Adrenal gland (tissue), 5 donors: Measurements from ENCODE around the gene CHL1.

ENCODE experiments used
- POLR2A ChIP-seq, 2 donors: fragments of 450-650 bp; IDR thresholded peaks; one replicate each; pipeline ENCODE4 v1.6.1; 2017; ENCODE audit warnings: antibody characterized with exemption in 2 of 2, mild to moderate bottlenecking in 2 of 2, moderate library complexity in 1 of 2
- TF ChIP-seq, protein P1 (sequence below), 6 experiments: fragments of 450-650 bp in 4 of 6; fragments of 200-600 bp in 2 of 6; sonication (generic) in 1 of 6; IDR thresholded peaks; 1 replicate in 5 of 6; 2 replicates in 1 of 6; pipeline versions ENCODE4 v1.5.1 to v1.8.0; 2016 to 2021; ENCODE audit warnings: antibody characterized with exemption in 6 of 6, mild to moderate bottlenecking in 2 of 6, moderate library complexity in 1 of 6
- donor health status: DM: no; HTN: no; CAD: no.

DNA sequence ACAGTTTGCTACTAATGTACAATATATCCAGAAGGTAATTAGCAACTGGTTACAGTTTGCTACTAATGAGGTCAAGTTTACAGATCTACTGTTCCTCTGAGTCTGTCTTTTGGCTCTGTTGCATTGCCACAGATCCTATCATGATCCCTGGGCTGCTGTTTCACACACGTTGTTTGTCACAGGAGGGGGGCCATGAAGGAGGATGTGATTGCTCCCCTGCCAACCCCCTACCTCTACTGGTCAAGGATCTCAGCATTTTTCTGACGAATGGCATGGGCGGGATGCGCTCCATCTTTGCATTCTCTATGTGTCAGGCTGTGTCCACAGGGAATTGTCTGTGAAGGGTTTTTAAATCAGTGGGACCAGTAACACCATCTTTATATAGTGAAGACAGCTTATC is 91.9 kb downstream of the CHL1 start:
- TF ChIP-seq, protein P1, sequence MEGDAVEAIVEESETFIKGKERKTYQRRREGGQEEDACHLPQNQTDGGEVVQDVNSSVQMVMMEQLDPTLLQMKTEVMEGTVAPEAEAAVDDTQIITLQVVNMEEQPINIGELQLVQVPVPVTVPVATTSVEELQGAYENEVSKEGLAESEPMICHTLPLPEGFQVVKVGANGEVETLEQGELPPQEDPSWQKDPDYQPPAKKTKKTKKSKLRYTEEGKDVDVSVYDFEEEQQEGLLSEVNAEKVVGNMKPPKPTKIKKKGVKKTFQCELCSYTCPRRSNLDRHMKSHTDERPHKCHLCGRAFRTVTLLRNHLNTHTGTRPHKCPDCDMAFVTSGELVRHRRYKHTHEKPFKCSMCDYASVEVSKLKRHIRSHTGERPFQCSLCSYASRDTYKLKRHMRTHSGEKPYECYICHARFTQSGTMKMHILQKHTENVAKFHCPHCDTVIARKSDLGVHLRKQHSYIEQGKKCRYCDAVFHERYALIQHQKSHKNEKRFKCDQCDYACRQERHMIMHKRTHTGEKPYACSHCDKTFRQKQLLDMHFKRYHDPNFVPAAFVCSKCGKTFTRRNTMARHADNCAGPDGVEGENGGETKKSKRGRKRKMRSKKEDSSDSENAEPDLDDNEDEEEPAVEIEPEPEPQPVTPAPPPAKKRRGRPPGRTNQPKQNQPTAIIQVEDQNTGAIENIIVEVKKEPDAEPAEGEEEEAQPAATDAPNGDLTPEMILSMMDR (IDR thresholded peaks at IDR 0.05), result no peak
- TF ChIP-seq POLR2A (IDR thresholded peaks at IDR 0.05), result no peak
